SK-N-SH treated with all-trans-retinoic acid at 6 μM for 48 hours (cell line): ENCODE data around the gene PIGC.

Experiments used
- ARNTL ChIP-seq: fragments of 450-650 bp; formaldehyde crosslinking; IDR thresholded peaks from 2 replicates; pipeline ENCODE4 v1.5.0; 2020; ENCODE audit warnings: low read depth, mild to moderate bottlenecking, moderate library complexity, borderline replicate concordance
- ZFP3 ChIP-seq: fragments of 250-450 bp; sonication (Bioruptor Pico); IDR thresholded peaks from 2 replicates; pipeline ENCODE4 v1.5.0; 2020; ENCODE audit warnings: mild to moderate bottlenecking, moderate library complexity
- TF ChIP-seq, protein P1 (sequence below): fragments of 250-450 bp; sonication (Bioruptor Pico); IDR thresholded peaks from 2 replicates; pipeline ENCODE4 v1.8.0; 2020; ENCODE audit warnings: mild to moderate bottlenecking, moderate library complexity, borderline replicate concordance
- TF ChIP-seq, protein P2 (sequence below): fragments of 250-450 bp; sonication (Bioruptor Pico); IDR thresholded peaks from 2 replicates; pipeline ENCODE4 v1.8.0; 2021; ENCODE audit warnings: low read depth, mild to moderate bottlenecking, moderate library complexity, borderline replicate concordance

DNA sequence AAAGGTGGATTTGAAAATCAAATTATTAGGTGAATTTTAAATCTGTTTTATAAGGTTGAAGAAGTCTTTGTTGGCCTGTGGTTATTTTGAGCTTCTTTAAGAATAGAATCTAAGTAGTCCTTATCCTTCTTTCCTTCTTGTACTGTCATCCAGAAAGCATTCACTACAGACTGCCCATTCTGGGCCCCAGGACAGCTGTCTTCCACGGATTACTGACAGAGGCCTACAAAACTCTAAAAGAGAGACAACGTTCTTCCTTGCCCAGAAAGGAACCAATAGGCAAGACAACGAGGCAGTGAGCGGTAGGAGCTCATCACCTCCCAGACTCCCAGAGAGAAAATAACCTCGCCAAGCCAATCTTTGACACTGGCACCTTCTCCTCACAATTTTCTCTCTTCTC is 24.4 kb upstream of the PIGC start:
- TF ChIP-seq ARNTL: no peak
- TF ChIP-seq, protein P1, sequence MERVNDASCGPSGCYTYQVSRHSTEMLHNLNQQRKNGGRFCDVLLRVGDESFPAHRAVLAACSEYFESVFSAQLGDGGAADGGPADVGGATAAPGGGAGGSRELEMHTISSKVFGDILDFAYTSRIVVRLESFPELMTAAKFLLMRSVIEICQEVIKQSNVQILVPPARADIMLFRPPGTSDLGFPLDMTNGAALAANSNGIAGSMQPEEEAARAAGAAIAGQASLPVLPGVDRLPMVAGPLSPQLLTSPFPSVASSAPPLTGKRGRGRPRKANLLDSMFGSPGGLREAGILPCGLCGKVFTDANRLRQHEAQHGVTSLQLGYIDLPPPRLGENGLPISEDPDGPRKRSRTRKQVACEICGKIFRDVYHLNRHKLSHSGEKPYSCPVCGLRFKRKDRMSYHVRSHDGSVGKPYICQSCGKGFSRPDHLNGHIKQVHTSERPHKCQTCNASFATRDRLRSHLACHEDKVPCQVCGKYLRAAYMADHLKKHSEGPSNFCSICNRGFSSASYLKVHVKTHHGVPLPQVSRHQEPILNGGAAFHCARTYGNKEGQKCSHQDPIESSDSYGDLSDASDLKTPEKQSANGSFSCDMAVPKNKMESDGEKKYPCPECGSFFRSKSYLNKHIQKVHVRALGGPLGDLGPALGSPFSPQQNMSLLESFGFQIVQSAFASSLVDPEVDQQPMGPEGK (CRISPR knock-in tag): no peak
- TF ChIP-seq, protein P2, sequence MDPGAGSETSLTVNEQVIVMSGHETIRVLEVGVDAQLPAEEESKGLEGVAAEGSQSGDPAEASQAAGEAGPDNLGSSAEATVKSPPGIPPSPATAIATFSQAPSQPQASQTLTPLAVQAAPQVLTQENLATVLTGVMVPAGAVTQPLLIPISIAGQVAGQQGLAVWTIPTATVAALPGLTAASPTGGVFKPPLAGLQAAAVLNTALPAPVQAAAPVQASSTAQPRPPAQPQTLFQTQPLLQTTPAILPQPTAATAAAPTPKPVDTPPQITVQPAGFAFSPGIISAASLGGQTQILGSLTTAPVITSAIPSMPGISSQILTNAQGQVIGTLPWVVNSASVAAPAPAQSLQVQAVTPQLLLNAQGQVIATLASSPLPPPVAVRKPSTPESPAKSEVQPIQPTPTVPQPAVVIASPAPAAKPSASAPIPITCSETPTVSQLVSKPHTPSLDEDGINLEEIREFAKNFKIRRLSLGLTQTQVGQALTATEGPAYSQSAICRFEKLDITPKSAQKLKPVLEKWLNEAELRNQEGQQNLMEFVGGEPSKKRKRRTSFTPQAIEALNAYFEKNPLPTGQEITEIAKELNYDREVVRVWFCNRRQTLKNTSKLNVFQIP: no peak
- TF ChIP-seq ZFP3 (CRISPR knock-in tag): no peak
